Astrocyte (in vitro differentiated cells and primary cell): ENCODE results near the gene FBLIM1. TPM values are rescaled to one million over a fixed set of nuclear protein-coding genes. Genes with fewer than 3 reads are reported as not detected.

Experiments
- DNase-seq: peaks from one replicate; pipeline ENCODE4 v3.0.0-alpha.2; 2010; ENCODE audit warnings: low read depth
- FAIRE-seq: peaks from 2 replicates; lab custom pipeline; 2011; peaks lifted over from hg19 to GRCh38; lab: Jason Lieb, UNC
- H2AFZ ChIP-seq: 2 replicates; pipeline ENCODE4 v1.6.0; 2012; ENCODE audit warnings: low read depth, low read length, inconsistent platforms
- H3K27ac ChIP-seq: 2 replicates; pipeline ENCODE4 v1.5.1; 2011; ENCODE audit warnings: low read depth, low read length, inconsistent platforms
- H3K27me3 ChIP-seq: 2 replicates; pipeline ENCODE4 v1.6.0; 2011; ENCODE audit warnings: low read length, inconsistent platforms; ENCODE audit not compliant: insufficient read depth
- H3K36me3 ChIP-seq: 2 replicates; pipeline ENCODE4 v1.5.1; 2011; ENCODE audit warnings: low read length, inconsistent platforms; ENCODE audit not compliant: insufficient read depth
- H3K4me1 ChIP-seq: 2 replicates; pipeline ENCODE4 v1.5.1; 2011; ENCODE audit warnings: low read length, inconsistent platforms; ENCODE audit not compliant: insufficient read depth
- H3K4me2 ChIP-seq: 2 replicates; pipeline ENCODE4 v1.6.0; 2012; ENCODE audit warnings: low read length, inconsistent platforms
- H3K4me3 ChIP-seq: 2 replicates; pipeline ENCODE4 v1.5.1; 2011; ENCODE audit warnings: low read depth, mild to moderate bottlenecking, low read length, inconsistent platforms; ENCODE audit not compliant: insufficient read depth
- H3K79me2 ChIP-seq: 2 replicates; pipeline ENCODE4 v1.6.0; 2012; ENCODE audit warnings: mild to moderate bottlenecking, low read length, inconsistent platforms; ENCODE audit not compliant: insufficient read depth
- H3K9ac ChIP-seq: 2 replicates; pipeline ENCODE4 v1.6.0; 2012; ENCODE audit warnings: mild to moderate bottlenecking, low read length, inconsistent platforms
- H3K9me3 ChIP-seq: 2 replicates; pipeline ENCODE4 v1.5.1; 2012; ENCODE audit warnings: low read depth, mild to moderate bottlenecking, low read length, inconsistent platforms; ENCODE audit not compliant: insufficient read depth
- H4K20me1 ChIP-seq: 2 replicates; pipeline ENCODE4 v1.6.0; 2012; ENCODE audit warnings: low read length, inconsistent platforms; ENCODE audit not compliant: insufficient read depth
- H3K27ac Mint-ChIP-seq: one replicate; pipeline ENCODE4 v1.8.0; 2021; ENCODE audit warnings: mild to moderate bottlenecking, mixed read lengths; ENCODE audit not compliant: unreplicated experiment
- H3K27me3 Mint-ChIP-seq: one replicate; pipeline ENCODE4 v1.8.0; 2021; ENCODE audit warnings: low read depth, mixed read lengths; ENCODE audit not compliant: unreplicated experiment
- H3K36me3 Mint-ChIP-seq: one replicate; pipeline ENCODE4 v1.8.0; 2021; ENCODE audit warnings: low read depth, mixed read lengths; ENCODE audit not compliant: unreplicated experiment
- H3K4me1 Mint-ChIP-seq: one replicate; pipeline ENCODE4 v1.8.0; 2021; ENCODE audit warnings: low read depth, mixed read lengths; ENCODE audit not compliant: unreplicated experiment
- H3K4me3 Mint-ChIP-seq: one replicate; pipeline ENCODE4 v1.8.0; 2021; ENCODE audit warnings: mild to moderate bottlenecking, moderate library complexity, mixed read lengths; ENCODE audit not compliant: unreplicated experiment
- H3K9me3 Mint-ChIP-seq: one replicate; pipeline ENCODE4 v1.8.0; 2021; ENCODE audit warnings: mild to moderate bottlenecking, mixed read lengths; ENCODE audit not compliant: unreplicated experiment
- EZH2 ChIP-seq: IDR thresholded peaks from 2 replicates; pipeline ENCODE4 v1.6.1; 2012; ENCODE audit warnings: mild to moderate bottlenecking, low read length, inconsistent platforms; ENCODE audit not compliant: insufficient read depth
- total RNA-seq: library from RNA; stranded (reverse); gene quantifications from 2 replicates; pipeline ENCODE4 v1.2.1, GENCODE V29; 2021
- TF ChIP-seq, protein P1 (sequence below): IDR thresholded peaks from 2 replicates; pipeline ENCODE4 v1.5.1; 2011; ENCODE audit warnings: low read depth, mild to moderate bottlenecking, inconsistent platforms, low read length, moderate library complexity; ENCODE audit not compliant: insufficient read depth

Gene FBLIM1
- total RNA-seq, 1 donor from 2014 or later = 179 TPM

DNA sequence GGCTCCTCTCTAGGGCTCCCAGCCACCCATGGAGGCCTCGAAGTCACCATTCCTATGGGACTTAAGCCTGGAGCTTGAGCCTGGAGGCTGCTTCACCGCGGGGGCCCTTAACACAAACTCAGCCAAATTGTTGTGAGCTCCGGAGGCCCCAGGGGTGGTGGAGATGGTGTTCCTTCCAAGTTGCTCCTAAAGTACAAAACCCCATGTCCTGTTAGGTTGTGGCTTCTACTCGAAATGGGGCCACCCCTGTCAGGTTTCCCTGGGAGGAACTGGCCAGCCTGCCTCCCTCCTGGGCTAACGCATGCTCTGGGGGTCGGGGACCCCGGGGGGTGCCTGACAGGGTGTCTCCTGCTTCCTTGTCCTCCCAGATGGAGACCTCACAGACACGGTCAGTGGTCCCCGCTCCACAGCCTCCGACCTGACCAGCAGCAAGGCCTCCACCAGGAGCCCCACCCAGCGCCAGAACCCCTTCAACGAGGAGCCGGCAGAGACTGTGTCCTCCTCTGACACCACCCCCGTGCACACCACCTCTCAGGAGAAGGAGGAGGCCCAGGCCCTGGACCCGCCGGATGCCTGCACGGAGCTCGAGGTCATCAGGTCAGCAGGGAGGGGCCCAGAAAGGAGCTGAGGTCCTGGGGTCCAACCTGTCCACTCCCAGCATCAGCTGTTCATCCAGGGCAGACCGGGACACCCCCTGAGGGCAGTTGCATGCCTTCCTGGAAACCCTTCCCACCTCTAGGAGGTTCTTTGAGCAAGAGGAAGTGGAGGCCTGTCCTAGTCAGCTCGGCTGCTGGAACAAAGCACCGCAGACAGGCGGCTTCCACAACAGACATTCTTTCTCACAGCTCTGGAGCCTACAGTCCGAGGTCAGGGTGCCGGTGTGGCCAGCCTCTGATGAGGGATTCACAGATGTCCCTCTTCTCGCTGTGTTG lies 33.4 kb upstream of the FBLIM1 start:
- no peaks in the 10 kb centered on the region for H3K27me3 ChIP-seq
- H3K4me3 ChIP-seq = no peak overlapping the region
- no peak overlapping the region for H2AFZ ChIP-seq
- Mint-ChIP-seq H3K4me3 (no peak overlapping the region), H3K9me3 (no peaks in the 10 kb centered on the region), H3K27me3 (no peaks in the 10 kb centered on the region), H3K27ac (no peak overlapping the region), H3K4me1 (peaks cover 1% of the 10 kb centered on the region), H3K36me3 (peaks cover 23% of the 10 kb centered on the region)
- peaks cover 8% of the 10 kb centered on the region for H4K20me1 ChIP-seq
- no peak overlapping the region for H3K27ac ChIP-seq
- no peaks in the 10 kb centered on the region for H3K79me2 ChIP-seq
- no peak for DNase-seq
- H3K4me2 ChIP-seq = no peak overlapping the region
- no peak for TF ChIP-seq EZH2
- TF ChIP-seq, protein P1, sequence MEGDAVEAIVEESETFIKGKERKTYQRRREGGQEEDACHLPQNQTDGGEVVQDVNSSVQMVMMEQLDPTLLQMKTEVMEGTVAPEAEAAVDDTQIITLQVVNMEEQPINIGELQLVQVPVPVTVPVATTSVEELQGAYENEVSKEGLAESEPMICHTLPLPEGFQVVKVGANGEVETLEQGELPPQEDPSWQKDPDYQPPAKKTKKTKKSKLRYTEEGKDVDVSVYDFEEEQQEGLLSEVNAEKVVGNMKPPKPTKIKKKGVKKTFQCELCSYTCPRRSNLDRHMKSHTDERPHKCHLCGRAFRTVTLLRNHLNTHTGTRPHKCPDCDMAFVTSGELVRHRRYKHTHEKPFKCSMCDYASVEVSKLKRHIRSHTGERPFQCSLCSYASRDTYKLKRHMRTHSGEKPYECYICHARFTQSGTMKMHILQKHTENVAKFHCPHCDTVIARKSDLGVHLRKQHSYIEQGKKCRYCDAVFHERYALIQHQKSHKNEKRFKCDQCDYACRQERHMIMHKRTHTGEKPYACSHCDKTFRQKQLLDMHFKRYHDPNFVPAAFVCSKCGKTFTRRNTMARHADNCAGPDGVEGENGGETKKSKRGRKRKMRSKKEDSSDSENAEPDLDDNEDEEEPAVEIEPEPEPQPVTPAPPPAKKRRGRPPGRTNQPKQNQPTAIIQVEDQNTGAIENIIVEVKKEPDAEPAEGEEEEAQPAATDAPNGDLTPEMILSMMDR = no peak
- no peaks in the 10 kb centered on the region for H3K4me1 ChIP-seq
- no peak overlapping the region for H3K9ac ChIP-seq
- FAIRE-seq = no peak
- H3K36me3 ChIP-seq = peaks cover 7% of the 10 kb centered on the region
- no peaks in the 10 kb centered on the region for H3K9me3 ChIP-seq

- Mint-ChIP-seq H3K4me3 (no peak overlapping the region), H3K27me3 (no peaks in the 10 kb centered on the region), H3K9me3 (no peaks in the 10 kb centered on the region), H3K27ac (no peak overlapping the region), H3K36me3 (peaks cover 23% of the 10 kb centered on the region), H3K4me1 (peaks cover 1% of the 10 kb centered on the region)
- H3K4me1 ChIP-seq = no peaks in the 10 kb centered on the region
- no peak overlapping the region for H3K27ac ChIP-seq
- H3K9me3 ChIP-seq = no peaks in the 10 kb centered on the region
- no peaks in the 10 kb centered on the region for H3K27me3 ChIP-seq
- peaks cover 7% of the 10 kb centered on the region for H4K20me1 ChIP-seq
- FAIRE-seq (no peak), DNase-seq (no peak)
- TF ChIP-seq, protein P1 = no peak
- no peak for TF ChIP-seq EZH2
- H2AFZ ChIP-seq = no peak overlapping the region
- H3K9ac ChIP-seq = no peak overlapping the region
- no peak overlapping the region for H3K4me2 ChIP-seq
- H3K79me2 ChIP-seq = no peaks in the 10 kb centered on the region
- H3K36me3 ChIP-seq = peaks cover under 1% of the 10 kb centered on the region
- no peak overlapping the region for H3K4me3 ChIP-seq
Measured at GRCh38 chr1:15726508-15726907, 32.1 kb upstream of the FBLIM1 start.

GRCh38 chr1:15727021-15727420 lies 31.6 kb upstream of the FBLIM1 start:
- no peak overlapping the region for H3K9ac ChIP-seq
- H3K4me1 ChIP-seq = no peaks in the 10 kb centered on the region
- TF ChIP-seq, protein P1 = no peak
- TF ChIP-seq EZH2 = no peak
- no peak overlapping the region for H3K4me3 ChIP-seq
- no peaks in the 10 kb centered on the region for H3K9me3 Mint-ChIP-seq
- peaks cover 1% of the 10 kb centered on the region for H3K4me1 Mint-ChIP-seq
- H3K27me3 ChIP-seq = no peaks in the 10 kb centered on the region
- H4K20me1 ChIP-seq = peaks cover 3% of the 10 kb centered on the region
- no peaks in the 10 kb centered on the region for H3K79me2 ChIP-seq
- H3K27ac Mint-ChIP-seq = no peak overlapping the region
- DNase-seq (no peak), FAIRE-seq (no peak)
- no peaks in the 10 kb centered on the region for H3K36me3 ChIP-seq
- peaks cover 23% of the 10 kb centered on the region for H3K36me3 Mint-ChIP-seq
- no peak overlapping the region for H3K4me2 ChIP-seq
- no peak overlapping the region for H3K4me3 Mint-ChIP-seq
- no peak overlapping the region for H3K27ac ChIP-seq
- no peak overlapping the region for H2AFZ ChIP-seq
- H3K27me3 Mint-ChIP-seq = no peaks in the 10 kb centered on the region
- H3K9me3 ChIP-seq = no peaks in the 10 kb centered on the region
